Thyroid gland (tissue), 4 donors: ENCODE data around the gene MTREX.

Source experiments
- POLR2A ChIP-seq, 2 donors: fragments of 450-650 bp; IDR thresholded peaks; one replicate each; pipeline ENCODE4 v1.6.1; 2017; ENCODE audit warnings: antibody characterized with exemption in 2 of 2, mild to moderate bottlenecking in 2 of 2, moderate library complexity in 1 of 2
- TF ChIP-seq, protein P1 (sequence below), 6 experiments: fragments of 200-600 bp in 3 of 6; fragments of 450-650 bp in 3 of 6; sonication (generic) in 3 of 6; IDR thresholded peaks; one replicate each; pipeline ENCODE4 v1.5.1; 2016 to 2019; ENCODE audit warnings: antibody characterized with exemption in 6 of 6, mild to moderate bottlenecking in 2 of 6, inconsistent platforms in 1 of 6, moderate library complexity in 1 of 6

DNA sequence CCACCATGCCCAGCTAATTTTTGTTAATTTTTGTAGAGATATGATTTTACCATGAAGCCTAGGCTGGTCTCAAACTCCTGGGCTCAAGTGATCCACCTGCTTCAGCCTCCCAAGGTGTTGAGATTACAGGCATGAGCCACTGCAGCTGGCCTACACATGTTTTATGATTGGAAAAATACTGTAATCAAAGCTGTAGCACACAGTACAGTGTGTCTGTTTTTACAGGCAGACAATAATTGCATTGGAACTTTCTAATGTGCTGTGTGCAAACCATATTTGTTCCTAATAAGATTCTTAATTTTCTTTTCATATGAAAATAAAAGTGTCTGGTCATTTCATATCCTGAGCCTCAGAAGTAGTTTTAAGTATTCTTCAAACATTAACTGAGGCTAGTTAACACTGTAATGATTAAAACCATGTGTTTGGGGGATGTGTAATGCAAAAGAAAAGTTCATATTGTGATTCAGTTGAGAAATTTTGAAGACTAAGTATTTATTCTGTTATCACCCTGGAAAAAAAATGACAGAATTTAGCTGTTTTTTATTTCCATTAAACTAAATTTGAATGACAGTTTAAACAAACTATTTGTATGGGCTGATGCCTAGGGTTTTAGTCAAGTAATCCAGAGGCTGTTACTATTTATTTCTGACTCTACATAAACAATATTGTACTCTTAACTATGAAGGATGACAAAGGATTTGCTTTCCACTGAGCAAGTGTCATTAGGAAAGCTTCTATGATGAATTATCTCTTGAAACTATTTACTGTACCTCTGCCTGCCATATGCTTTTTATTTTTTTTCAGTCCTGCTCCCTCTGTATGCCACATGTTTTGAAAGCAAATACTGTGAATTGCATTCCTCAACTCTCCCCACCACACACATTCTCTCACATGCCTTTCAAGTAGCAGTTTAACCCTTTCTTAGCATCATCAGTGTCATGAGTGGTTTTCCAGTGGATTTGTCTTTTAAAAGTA lies 111.5 kb downstream of the MTREX start:
- TF ChIP-seq, protein P1, sequence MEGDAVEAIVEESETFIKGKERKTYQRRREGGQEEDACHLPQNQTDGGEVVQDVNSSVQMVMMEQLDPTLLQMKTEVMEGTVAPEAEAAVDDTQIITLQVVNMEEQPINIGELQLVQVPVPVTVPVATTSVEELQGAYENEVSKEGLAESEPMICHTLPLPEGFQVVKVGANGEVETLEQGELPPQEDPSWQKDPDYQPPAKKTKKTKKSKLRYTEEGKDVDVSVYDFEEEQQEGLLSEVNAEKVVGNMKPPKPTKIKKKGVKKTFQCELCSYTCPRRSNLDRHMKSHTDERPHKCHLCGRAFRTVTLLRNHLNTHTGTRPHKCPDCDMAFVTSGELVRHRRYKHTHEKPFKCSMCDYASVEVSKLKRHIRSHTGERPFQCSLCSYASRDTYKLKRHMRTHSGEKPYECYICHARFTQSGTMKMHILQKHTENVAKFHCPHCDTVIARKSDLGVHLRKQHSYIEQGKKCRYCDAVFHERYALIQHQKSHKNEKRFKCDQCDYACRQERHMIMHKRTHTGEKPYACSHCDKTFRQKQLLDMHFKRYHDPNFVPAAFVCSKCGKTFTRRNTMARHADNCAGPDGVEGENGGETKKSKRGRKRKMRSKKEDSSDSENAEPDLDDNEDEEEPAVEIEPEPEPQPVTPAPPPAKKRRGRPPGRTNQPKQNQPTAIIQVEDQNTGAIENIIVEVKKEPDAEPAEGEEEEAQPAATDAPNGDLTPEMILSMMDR (IDR thresholded peaks at IDR 0.05), result no peak
- TF ChIP-seq POLR2A (IDR thresholded peaks at IDR 0.05), result no peak
